Left ventricle myocardium inferior (tissue), 1 donor: ENCODE data around the gene ZNF385D. TPM values are rescaled to one million over a fixed set of nuclear protein-coding genes. Genes with fewer than 3 reads are reported as not detected.

Experiments used
- DNase-seq: peaks from one replicate; pipeline ENCODE4 v3.0.0-alpha.2; 2020
- H3K27ac ChIP-seq: fragments of 200-600 bp; replicated peaks from 2 replicates; pipeline ENCODE4 v1.8.0; 2021
- H3K27me3 ChIP-seq: fragments of 200-600 bp; 2 replicates; pipeline ENCODE4 v1.8.0; 2021; ENCODE audit warnings: low read depth
- H3K36me3 ChIP-seq: fragments of 200-600 bp; 2 replicates; pipeline ENCODE4 v1.8.0; 2021
- H3K4me1 ChIP-seq: fragments of 200-600 bp; 2 replicates; pipeline ENCODE4 v1.8.0; 2021
- H3K4me3 ChIP-seq: fragments of 200-600 bp; 2 replicates; pipeline ENCODE4 v1.8.0; 2021; ENCODE audit warnings: mild to moderate bottlenecking, moderate library complexity
- H3K9me3 ChIP-seq: fragments of 200-600 bp; replicated peaks from 2 replicates; pipeline ENCODE4 v1.8.0; 2021
- CTCF ChIP-seq: fragments of 200-600 bp; IDR thresholded peaks from 2 replicates; pipeline ENCODE4 v1.8.0; 2021; ENCODE audit warnings: antibody characterized with exemption, mild to moderate bottlenecking, borderline replicate concordance
- intact Hi-C: fragments of 100-400 bp; cut with micrococcal nuclease; formaldehyde crosslinking; loops from one replicate; pipeline ENCODE4 v1.11.0; 2022
- total RNA-seq: library from RNA; stranded (reverse); fragmentation: NEBNext Ultra II Directional; extraction: Animal tissue kit (Norgen Biotek cat#: 25700); gene quantifications from one replicate; pipeline ENCODE4 v1.2.1, GENCODE V29; 2021
- donor health status: DM: no; HTN: yes; CAD: no; lungs with severe emphysema.

The ZNF385D gene
- total RNA-seq, 1 donor from 2014 or later = 2.3 TPM

- Histone ChIP-seq H3K9me3 (no peaks in the 10 kb centered on the region), H3K27me3 (no peaks in the 10 kb centered on the region), H3K4me1 (no peaks in the 10 kb centered on the region), H3K36me3 (no peaks in the 10 kb centered on the region), H3K4me3 (no peak overlapping the region), H3K27ac (no peak overlapping the region)
- intact Hi-C loops = no loop called here
- no peak for TF ChIP-seq CTCF
- DNase-seq = no peak
Measured at GRCh38 chr3:21434310-21434709, 316.7 kb downstream of the ZNF385D start.

GRCh38 chr3:21433751-21434150 is 317.3 kb downstream of the ZNF385D start:
- no peaks in the 10 kb centered on the region for H3K9me3 ChIP-seq
- no peak for TF ChIP-seq CTCF
- intact Hi-C loops = no loop called here
- no peaks in the 10 kb centered on the region for H3K36me3 ChIP-seq
- H3K4me1 ChIP-seq = no peaks in the 10 kb centered on the region
- H3K27ac ChIP-seq = no peak overlapping the region
- DNase-seq = no peak
- H3K27me3 ChIP-seq = no peaks in the 10 kb centered on the region
- no peak overlapping the region for H3K4me3 ChIP-seq

- Histone ChIP-seq H3K27me3 (no peaks in the 10 kb centered on the region), H3K27ac (no peak overlapping the region), H3K36me3 (no peaks in the 10 kb centered on the region), H3K4me3 (no peak overlapping the region), H3K4me1 (no peaks in the 10 kb centered on the region), H3K9me3 (no peaks in the 10 kb centered on the region)
- DNase-seq = no peak
- no peak for TF ChIP-seq CTCF
- intact Hi-C loops = no loop called here
Measured at GRCh38 chr3:21426920-21427319, 324.1 kb downstream of the ZNF385D start.

- DNase-seq = no peak
- Histone ChIP-seq H3K4me1 (no peaks in the 10 kb centered on the region), H3K4me3 (no peak overlapping the region)
Measured at GRCh38 chr3:21425715-21426114, 325.3 kb downstream of the ZNF385D start.

GRCh38 chr3:21421096-21421495 is 329.9 kb downstream of the ZNF385D start:
- Histone ChIP-seq H3K4me1 (no peaks in the 10 kb centered on the region), H3K27me3 (no peaks in the 10 kb centered on the region), H3K36me3 (no peaks in the 10 kb centered on the region), H3K27ac (no peak overlapping the region), H3K4me3 (no peak overlapping the region), H3K9me3 (no peaks in the 10 kb centered on the region)
- no peak for DNase-seq
- no peak for TF ChIP-seq CTCF
- intact Hi-C loops = no loop called here

More at GRCh38 chr3:21425715-21426114, 325.3 kb downstream of the ZNF385D start:
- intact Hi-C loops = no loop called here
- no peak overlapping the region for H3K27ac ChIP-seq
- TF ChIP-seq CTCF = no peak
- H3K27me3 ChIP-seq = no peaks in the 10 kb centered on the region
- no peaks in the 10 kb centered on the region for H3K9me3 ChIP-seq
- no peaks in the 10 kb centered on the region for H3K36me3 ChIP-seq

- TF ChIP-seq CTCF = no peak
- intact Hi-C loops = no loop called here
- no peaks in the 10 kb centered on the region for H3K9me3 ChIP-seq
- H3K4me1 ChIP-seq = no peaks in the 10 kb centered on the region
- H3K27ac ChIP-seq = no peak overlapping the region
- no peak overlapping the region for H3K4me3 ChIP-seq
- H3K36me3 ChIP-seq = no peaks in the 10 kb centered on the region
- H3K27me3 ChIP-seq = no peaks in the 10 kb centered on the region
- no peak for DNase-seq
Measured at GRCh38 chr3:21417991-21418390, 333.0 kb downstream of the ZNF385D start.
